Retinal pigment epithelial cell (primary cell): ENCODE results near the gene TAF1B.

Source experiments
- DNase-seq: peaks from one replicate; pipeline ENCODE4 v3.0.0-alpha.2; 2010; ENCODE audit warnings: low read depth
- H3K4me3 ChIP-seq: 2 replicates; pipeline ENCODE4 v1.5.1; 2011; ENCODE audit warnings: mild to moderate bottlenecking, low read length, control low read depth, moderate library complexity
- CTCF ChIP-seq: conservative IDR thresholded peaks from 2 replicates; pipeline ENCODE4 v1.5.1; 2011; ENCODE audit warnings: low read depth, low read length, control low read depth, inconsistent platforms

TAF1B gene

GRCh38 chr2:9952856-9953503, 109.7 kb downstream of the TAF1B start:
- H3K4me3 ChIP-seq, result no peak overlapping the region
- no peak for TF ChIP-seq CTCF

GRCh38 chr2:9954136-9954535, 110.9 kb downstream of the TAF1B start:
- TF ChIP-seq CTCF, result no peak
- H3K4me3 ChIP-seq, result no peak overlapping the region
- DNase-seq, result no peak

More at GRCh38 chr2:9952856-9953503, 109.7 kb downstream of the TAF1B start:
- DNase-seq, result no peak

- no peak overlapping the region for H3K4me3 ChIP-seq
- DNase-seq, result no peak
- TF ChIP-seq CTCF, result no peak
These were observed 114.8 kb downstream of the TAF1B start for GRCh38 chr2:9958057-9958456.

- no peak for DNase-seq
- no peak overlapping the region for H3K4me3 ChIP-seq
- no peak for TF ChIP-seq CTCF
These were observed 116.0 kb downstream of the TAF1B start for GRCh38 chr2:9959262-9959661.

DNA sequence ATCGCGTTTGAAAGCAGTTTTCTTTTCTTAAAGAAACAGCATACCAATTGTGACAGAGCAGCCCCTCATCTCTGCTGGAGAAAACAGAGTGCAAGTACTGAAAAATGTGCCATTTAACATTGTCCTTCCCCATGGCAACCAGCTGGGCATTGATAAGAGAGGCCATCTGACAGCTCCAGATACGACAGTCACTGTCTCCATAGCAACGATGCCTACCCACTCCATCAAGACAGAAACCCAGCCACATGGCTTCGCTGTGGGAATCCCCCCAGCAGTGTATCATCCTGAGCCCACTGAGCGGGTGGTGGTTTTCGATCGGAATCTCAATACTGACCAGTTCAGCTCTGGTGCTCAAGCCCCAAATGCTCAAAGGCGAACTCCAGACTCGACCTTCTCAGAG, 117.7 kb downstream of the TAF1B start:
- no peak overlapping the region for H3K4me3 ChIP-seq
- DNase-seq, result no peak
- no peak for TF ChIP-seq CTCF

DNA sequence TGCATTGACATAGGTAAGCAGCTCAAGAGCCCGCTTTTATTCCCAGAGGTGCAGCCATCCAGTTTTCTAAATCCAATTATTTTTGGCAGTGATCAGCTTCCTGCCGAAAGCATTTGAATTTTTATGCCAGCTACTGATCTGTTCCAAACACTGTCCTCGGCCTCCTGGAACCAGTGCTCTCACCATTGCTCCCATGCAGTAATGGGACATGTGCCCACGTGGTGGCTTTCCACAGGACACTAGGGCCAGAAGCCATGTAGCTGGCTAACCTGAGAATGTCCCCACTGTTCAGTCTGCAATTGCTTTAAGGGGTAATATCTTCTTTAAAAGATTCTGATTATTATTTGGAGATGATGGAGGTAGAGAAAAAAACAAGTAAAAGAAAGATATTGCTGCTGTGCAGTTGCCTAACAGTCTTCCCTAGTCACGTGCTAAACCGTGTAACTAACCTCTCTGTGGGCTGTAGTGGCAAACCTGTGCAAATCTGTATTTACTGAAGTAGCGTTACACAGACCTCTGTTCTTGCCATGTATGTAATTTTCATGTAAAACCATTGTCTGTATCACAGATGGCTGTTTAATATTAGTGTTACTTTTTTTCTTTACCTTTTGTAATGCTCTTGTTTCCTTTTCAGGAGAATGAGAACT, 121.2 kb downstream of the TAF1B start:
- H3K4me3 ChIP-seq, result no peak overlapping the region
- no peak for DNase-seq
- no peak for TF ChIP-seq CTCF
